ENCODE results near the gene PRKCG. TPM values are rescaled to one million over a fixed set of nuclear protein-coding genes. Genes with fewer than 3 reads are reported as not detected.
A peak's percentile ranks its signal among the peaks of the same experiment; 100 is the strongest.
"Not testable (repeated sequence)": the region's sequence is repeated elsewhere in the genome, so short reads cannot be mapped to it uniquely, and the experiment has no call there.

Gene PRKCG
- total RNA-seq (2014; rRNA removed; shearing (Covaris generic)): not detected in 2 replicates

DNA sequence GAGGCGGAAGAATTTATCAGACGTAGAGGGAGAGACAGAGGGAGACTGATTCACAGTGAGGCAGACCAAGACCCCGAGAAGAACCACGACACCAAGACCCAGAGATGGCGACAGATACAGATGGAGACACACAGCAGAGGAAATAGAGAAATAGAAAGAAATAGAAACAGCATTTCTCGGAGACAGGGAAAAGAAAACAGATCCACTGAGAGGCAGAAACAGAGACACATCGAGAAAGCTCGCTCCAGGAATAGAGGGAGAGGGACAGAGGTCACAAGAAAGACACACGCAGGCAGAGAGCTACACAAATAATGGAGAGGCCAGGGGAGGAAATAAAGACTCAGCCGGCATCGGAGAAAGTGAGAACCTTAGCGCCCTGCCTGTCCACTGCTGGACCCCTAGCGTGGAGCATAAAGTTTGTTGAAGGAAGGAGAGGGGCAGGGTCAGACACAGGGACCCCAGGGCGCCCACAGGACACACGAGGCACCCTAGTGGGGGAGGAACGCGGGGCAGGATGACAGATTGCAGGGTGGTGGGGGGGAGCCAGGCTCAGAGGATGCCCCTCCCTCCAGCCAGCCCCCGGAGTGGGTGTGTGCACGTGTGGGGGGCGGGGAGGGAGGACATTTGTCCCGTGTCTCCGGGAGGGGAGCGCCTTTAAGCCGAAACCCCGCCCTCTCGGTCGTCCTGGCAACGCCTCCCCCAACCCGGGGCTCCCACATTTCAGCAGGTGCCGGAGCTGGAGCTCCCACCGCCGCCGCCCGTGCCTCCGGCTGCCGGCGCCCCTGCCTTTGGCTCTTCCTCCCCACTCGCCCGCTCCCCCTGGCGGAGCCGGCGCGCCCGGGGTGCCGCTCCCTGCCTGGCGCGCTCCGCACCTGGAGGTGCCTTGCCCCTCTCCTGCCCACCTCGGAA lies at the start of gene PRKCG:
Gene PRKCG (plus strand): TSS at position 716 of the 909 bp plus-strand sequence. CDS start 298 bp downstream, outside the sequence.
- no peak for DNase-seq (ENCODE audit: low spot score)

DNA sequence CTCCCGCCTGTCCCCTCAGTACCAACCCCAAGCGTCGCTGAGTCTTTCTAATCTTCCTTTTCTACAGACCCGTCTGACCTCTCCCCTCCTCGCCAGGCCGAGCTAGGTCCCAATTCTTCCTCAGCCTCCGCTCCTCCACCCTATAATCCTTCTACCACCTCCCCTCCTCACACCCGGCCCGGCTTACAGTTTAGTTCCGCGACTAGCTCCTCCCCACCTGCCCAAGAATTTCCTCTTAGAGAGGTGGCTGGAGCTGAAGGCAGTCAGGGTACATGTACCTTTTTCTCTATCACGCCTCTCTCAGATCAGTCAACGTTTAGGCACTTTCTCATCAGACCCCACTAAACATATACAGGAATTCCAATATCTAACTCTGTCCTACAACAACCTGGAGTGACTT lies 49.1 kb upstream of the PRKCG start:
- DNase-seq (ENCODE audit: low spot score): not testable (repeated sequence)

DNA sequence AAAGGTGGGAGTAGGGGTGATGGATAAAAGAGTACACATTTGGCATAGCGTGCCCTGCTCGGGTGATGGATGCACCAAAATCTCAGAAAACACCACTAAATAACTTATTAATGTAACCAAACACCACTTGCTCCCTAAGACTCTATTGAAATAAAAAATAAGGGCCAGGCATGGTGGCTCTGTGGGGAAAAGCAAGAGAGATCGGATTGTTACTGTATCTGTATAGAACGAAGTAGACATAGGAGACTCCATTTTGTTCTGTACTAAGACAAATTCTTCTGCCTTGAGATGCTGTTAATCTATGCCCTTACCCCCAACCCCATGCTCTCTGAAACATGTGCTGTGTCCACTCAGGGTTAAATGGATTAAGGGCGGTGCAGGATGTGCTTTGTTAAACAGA lies 43.6 kb upstream of the PRKCG start:
- not testable (repeated sequence) for DNase-seq (ENCODE audit: low spot score)

DNA sequence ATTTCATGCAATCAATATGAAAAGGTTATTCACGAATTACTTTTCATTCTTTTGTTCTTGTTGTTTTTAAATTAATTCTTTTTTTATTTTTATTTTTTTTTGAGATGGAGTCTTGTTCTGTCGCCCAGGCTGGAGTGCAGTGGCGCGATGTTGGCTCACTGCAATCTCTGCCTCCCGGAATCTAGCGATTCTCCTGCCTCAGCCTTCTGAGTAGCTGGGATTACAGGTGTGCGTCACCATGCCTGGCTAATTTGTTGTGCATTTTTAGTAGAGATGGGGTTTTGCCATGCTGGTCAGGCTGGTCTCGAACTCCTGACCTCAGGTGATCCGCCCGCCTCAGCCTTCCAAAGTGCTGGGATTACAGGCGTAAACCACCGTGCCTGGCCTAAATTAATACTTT lies 41.8 kb upstream of the PRKCG start:
- DNase-seq (ENCODE audit: low spot score): not testable (repeated sequence)

DNA sequence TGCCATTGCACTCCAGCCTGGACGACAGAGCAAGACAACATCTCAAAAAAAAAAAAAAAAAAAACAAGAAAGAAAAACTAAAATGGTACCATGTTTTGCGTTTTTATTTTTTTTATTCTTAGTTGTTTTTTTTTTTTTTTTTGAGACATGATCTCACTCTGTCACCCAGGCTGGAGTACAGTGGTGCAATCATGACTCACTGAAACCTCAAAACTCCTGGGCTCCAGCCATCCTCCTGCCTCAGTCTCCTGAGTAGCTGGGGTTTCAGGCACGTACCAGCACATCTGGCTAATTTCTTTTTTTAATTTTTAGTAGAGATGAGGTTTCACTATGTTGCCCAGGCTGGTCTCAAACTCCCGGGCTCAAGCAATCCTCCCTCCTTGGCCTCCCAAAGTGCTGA lies 41.1 kb upstream of the PRKCG start:
- DNase-seq (ENCODE audit: low spot score): peak; percentile 82

DNA sequence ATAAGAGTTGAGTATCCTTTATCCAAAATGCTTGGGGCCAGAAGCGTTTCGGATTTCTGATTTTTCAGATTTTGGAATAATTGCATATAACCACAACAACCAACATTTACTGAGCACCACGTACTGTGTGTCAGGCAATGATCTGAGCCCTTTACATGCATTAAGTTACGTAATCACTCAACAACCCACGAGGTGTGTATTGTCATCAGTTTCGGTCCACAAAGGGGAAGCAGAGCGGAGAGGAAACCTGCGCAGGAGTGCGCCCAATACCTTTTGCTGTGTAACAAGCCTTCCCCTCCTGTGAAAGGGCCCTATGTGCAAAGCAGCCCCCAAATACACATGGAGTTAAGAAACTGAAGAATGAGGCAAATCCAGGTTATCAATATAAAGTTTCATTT lies 37.1 kb upstream of the PRKCG start:
- DNase-seq (ENCODE audit: low spot score): no peak

DNA sequence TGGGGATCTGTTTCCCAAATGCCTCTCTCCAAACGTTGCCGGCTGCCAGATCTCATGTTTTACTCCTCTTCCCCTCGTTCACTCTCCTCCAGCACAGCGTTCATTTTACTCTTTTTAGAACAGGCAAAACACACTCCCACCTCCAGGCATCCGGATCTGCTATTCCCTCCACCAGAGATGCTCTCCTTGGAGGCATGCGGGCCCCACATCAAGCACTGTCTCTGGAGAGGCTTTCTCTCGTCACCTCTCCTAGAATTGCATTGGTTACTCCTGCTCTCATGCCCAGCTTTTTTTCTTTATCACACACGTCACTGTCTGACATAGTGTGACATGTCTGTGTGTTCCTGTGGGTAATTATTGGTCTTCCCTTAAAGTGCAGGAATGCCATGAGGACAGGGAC lies 34.4 kb upstream of the PRKCG start:
- DNase-seq (ENCODE audit: low spot score): no peak

DNA sequence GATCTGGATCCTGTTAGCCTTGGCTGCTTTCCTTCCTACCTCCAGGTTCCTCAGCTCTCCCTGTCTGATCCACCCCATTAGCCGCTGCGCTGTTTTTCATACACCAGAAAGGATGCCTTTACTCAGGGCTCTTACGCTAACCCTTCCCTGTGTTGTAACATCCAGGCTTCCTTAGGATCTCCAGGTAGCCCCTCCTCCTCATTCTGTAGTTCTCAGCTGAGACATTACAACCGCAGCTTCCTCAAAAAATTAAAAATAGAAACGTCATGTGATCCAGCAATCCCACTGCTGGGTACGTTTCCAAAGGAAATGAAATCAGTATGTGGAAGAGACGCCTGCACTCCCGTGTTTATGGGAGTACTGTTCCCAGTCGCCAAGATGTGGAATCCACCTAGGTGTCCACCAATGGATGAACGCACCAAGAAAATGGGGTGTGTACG lies 32.7 kb upstream of the PRKCG start:
- DNase-seq (ENCODE audit: low spot score): peak; percentile 87

DNA sequence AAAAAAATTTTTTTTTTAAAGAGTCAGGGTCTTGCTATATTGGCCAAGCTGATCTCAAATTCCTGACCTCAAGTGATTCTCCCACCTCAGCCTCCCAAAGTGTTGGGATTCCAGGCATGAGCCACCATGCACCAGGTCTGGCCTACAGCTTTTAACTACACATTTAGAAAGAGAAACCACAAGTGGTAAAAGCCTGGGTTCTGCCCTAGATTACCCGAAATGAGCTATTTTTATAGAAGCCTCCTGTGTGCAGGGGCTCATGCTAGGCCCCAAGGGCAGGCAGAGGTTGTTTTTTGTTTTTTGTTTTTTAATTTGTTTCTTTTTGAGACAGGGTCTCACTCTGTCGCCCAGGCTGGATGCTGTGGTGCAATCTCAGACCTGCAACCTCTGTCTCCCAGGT lies 28.3 kb upstream of the PRKCG start:
- DNase-seq (ENCODE audit: low spot score): no peak

DNA sequence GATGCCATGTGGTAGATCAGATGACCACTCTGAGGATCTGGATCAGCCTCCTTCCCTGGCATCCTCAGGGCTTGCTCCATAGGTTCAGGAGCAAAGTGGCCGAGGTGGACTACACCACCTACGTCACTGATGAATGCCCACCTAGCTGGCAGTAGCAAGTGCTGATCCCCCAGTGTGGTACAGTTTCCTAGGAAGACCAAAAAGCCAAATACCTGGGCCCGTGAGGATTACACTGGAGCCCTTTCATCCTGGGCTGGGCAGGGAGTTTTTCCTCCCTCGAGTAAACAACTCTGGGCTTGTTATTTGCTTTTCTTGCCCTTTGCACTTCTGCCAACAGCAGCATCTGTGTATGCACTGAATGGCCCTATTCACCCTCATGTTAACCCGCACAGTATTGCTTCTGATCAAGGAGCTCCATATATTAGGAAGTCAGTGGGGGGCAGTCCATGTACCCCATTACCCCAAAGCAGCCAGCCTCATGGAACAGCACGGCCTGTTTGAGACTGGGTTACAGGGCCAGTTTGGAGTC lies 17.6 kb upstream of the PRKCG start:
- no peak for DNase-seq (ENCODE audit: low spot score)

DNA sequence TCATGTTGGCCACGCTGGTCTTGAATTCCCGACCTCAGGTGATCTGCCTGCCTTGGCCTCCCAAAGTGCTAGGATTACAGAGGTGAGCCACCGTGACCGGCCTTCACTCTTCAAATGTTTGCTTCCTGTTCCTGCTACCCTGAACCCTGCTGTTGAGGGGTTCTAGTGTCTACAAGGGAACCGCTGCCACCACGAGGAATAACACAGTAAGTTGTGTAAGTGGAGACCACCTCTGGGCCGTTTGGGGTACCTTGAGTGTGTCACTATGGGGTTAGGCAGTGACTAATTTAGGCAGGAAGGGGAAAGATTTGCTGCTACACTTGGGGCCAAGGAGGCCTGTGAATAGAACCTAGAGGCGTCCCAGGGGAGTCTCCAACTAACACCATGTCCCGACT lies 16.5 kb upstream of the PRKCG start:
- DNase-seq (ENCODE audit: low spot score): no peak

DNA sequence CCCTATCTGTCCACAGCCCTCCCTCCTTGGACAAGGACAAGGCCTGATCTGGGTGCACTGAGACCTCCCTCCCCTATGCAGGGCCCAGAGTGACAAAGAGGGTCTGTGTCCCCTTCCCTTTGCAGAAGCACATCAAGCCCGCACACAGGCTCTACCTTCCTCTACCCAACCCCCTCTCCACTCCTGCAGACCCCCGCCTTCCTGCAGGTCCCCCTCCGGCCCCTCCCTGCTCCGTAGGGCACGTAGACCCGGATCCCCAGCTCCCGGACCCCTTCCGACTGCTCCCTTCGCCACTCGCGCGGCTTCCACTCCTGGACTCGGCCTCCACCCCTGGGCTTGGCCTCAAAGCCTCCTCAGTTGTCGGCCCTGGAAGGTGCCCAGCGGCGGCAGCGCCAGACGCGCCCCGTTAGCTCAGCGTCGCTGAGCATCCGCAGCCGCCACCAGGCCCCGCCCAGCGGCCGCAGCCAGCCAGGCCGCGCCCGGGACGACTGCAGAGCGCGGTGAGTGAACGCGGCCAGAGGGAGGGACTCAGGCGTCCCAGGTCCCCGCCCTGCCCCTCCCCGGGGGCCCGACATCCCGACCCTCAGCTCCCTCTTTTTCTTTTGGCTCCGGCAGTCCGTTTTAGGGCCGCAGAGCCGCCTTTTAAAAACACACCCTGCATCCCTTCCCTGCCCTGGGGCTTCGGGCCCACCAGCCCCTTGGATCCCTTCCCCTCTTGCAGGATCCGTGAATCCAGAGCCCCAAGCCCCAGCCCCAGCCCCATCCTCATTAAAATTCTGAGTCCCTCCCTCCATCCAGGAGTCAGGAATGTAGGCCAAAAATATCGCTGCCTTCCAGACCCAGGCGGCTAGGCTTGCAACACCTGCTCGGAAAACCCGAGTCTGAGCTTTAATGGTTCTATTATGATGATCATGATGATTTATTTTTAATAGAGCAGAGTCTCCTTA lies 15.8 kb upstream of the PRKCG start:
- peak; percentile 69 for DNase-seq (ENCODE audit: low spot score)

DNA sequence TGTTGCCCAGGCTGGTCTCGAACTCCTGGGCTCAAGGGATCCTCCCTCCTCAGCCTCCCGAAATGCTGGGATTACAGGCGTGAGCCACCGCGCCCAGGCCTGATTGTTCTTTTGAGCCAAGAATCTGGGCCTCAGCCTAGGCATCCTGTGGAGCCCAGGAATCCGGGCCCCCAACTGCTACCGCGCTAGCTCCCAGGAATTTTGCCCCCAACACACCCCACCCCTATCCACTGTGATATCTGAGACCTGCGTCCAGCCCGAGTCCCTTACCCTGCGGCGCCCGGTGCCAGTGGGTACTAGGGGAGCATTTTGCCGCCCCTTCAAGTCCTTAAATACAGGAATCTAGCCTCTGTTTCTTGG lies 15.2 kb upstream of the PRKCG start:
- DNase-seq (ENCODE audit: low spot score): no peak

DNA sequence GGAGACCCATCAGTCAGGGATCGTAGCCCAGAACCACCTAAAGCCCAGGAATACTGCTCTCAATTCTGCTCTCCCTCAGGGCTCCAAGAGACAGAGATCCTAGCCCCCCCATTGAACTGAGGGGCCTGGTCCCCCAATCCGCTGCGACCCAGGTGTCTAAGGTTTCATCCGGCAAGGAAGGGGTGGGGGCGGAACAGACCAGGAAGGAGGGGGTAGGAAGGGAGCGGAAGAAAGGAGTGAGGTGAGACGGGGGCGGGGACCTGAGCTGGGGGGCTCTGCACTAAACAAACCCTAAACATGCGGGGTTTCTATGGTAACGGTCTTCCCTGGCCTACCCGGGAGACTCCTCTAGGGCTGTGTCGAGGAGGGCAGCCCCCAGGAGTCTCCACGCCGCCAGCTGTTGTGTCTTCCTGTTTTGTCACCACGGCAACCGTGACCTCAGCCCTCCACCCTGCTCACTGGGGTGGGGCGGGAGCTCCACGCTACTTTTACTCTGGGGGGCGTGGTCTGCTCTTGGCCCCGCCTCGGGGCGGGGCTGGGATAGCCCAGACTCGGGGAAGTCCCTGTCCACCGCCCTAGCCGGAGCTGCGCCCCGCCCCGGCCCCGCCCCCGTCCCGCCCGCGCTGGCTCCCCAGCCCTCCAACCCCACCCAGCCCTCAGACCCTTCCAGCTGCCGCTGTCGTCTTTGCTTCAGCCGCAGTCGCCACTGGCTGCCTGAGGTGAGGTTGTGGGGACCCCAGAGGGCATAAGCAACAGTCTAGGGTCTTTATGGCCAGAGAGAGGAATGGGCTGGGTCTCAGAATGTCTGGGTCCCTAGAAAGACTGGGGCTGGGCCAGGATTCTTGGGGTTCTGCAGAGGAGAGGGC lies 14.5 kb upstream of the PRKCG start, which contains the start of gene MYADM:
Gene MYADM (plus strand): TSS at position 659 of the 866 bp plus-strand sequence. CDS start 5,647 bp downstream, outside the sequence.
- peak; percentile 98 for DNase-seq (ENCODE audit: low spot score)

DNA sequence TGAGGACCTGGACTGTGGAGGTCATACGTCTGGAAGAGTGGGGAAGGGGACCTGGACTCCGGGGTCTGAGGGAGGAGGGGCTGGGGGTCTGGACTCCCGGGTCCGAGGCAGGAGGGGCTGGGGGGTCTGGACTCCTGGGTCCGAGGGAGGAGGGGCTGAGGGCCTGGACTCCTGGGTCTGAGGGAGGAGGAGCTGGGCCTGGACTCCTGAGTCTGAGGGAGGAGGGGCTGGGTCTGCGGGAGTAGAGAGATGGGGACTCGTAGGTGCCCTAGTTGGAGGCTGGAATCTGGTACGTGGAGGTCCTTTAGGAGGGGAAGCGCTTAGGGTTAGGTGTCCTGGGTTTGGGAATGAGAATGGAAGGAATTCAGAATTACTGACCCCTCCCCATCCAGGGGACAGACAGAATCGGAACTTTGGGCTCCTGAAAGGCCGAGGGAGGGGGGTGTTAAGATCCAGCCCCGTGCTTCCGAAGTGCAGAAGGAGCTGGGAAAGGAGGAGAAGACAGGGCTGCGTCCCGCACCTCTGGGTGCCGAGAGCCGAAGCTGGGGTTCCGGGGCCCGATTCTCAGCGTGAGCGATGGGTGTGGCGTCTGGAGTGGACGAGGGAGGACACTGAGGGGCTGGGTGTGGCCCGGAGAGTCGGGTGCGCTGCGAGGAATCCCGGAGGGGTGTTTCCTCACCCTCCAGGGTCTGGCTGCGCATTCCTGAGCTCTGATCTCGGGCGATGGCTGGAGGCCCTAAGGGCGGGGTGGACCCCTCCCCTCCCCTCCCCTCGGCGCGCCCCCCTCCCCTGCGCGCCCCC lies 13.7 kb upstream of the PRKCG start:
- peak; percentile 62 for DNase-seq (ENCODE audit: low spot score)

DNA sequence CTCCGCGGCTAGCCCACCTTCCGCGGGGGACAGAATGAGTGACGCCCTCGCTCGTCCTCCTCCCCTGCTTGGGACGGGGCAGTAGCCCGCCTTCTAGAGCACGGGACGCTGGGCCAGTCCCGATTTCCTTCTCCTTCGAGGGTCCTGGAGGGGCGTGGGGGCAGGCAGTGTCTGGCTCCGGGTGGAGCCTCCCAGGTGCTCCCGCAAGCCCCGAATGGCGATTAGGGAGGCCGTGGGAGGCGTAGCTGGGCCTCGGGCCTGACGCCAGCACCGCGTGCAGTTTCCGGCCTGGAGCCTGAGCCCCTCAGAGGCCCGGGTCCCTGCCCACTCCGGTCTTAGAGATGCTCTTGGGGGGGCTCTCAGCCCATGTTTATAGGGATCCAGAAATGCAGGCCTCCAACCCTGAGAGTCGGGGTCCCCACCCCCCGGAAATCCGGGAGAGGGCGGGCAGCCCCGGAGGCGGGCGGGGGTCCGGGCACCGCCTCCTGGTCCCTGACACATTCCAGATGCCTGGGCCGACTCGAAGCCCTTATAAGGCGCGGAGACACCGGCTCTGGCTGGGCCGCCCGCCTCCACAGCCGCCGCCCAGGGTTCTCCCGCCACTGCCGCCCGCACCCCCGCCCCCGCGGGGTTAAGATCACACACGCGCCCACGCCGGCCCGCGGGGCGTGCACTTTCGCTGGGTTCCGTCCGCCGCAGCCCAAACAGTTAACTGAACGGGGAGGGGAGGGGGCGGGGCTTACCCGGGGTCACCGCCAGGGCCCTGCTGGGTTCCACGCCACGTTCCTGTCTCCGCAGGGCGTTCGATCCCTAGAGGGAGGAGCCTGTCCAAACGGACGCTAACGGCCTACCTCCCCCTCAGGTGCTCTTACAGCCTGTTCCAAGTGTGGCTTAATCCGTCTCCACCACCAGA lies 12.8 kb upstream of the PRKCG start:
- DNase-seq (ENCODE audit: low spot score): peak; percentile 86

DNA sequence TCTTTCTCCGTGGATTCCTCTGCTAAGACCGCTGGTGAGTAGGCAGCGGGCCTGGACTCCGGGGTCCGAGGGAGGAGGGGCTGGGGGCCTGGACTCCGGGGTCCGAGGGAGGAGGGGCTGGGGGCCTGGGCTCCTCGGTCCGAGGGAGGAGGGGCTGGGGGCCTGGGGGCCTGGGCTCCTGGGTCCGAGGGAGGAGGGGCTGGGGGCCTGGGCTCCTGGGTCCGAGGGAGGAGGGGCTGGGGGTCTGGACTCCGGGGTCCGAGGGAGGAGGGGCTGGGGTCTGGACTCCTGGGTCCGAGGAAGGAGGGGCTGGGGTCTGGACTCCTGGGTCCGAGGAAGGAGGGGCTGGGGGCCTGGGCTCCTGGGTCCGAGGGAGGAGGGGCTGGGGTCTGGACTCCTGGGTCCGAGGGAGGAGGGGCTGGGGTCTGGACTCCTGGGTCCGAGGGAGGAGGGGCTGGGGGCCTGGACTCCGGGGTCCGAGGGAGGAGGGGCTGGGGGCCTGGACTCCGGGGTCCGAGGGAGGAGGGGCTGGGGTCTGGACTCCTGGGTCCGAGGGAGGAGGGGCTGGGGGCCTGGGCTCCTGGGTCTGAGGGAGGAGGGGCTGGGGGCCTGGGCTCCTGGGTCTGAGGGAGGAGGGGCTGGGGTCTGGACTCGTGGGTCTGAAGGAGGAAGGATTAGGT lies 12.1 kb upstream of the PRKCG start:
- not testable (repeated sequence) for DNase-seq (ENCODE audit: low spot score)

DNA sequence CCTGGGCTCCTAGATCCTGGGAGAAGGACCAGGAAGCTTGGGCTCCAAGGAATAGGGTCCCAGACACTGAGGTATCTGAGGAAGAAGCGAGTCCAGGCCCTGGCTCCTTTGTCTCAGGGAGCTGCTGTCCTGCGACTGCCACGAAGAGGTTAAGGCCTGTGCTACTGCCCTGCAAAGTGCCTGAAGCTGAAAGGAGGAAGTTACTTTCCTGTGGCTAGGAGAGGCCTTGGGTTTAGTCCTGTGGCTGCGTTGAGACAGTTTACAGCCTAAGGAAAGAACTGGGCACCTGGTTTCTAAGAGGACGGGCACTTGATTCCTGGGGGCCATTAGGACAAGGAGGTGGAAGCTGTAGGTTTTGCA lies 11.5 kb upstream of the PRKCG start:
- DNase-seq (ENCODE audit: low spot score): no peak

DNA sequence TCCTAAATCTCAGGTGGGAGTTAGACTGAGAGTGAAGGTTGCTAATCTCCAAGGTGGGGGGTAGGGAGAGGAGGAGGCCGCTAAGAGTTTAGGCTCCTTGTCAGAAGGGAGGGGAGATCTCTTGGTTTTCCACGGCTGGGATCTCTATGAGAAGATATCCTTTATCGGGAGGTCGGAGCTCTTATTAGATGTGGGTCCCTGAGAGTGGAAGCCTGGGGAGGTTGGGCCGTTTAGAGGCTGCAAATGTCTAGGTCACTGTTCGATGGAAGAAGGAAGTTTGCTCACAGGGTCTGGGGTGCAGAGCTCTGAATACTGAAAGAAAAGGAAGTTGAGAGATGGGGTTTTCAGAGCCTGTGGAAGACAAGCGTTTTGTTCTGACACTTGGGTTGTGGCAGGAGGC lies 10.5 kb upstream of the PRKCG start:
- no peak for DNase-seq (ENCODE audit: low spot score)

Data from H4 (cell line).